ENCODE measurements around the gene PAF1.

The PAF1 gene

GRCh38 chr19:39359026-39359425 lies 31.9 kb downstream of the PAF1 start:
- Histone ChIP-seq H3K4me3 (ENCODE audit: low read length) (no peak overlapping the region), H3K36me3 (ENCODE audit: insufficient read depth, low read length) (peaks cover 87% of the 10 kb centered on the region), H3K9me3 (ENCODE audit: low read length) (no peaks in the 10 kb centered on the region), H3K27me3 (ENCODE audit: insufficient read depth, low read length) (no peaks in the 10 kb centered on the region), H3K4me1 (ENCODE audit: insufficient read depth, low read length) (no peaks in the 10 kb centered on the region), H2AFZ (ENCODE audit: low read depth, low read length) (no peak overlapping the region)

DNA sequence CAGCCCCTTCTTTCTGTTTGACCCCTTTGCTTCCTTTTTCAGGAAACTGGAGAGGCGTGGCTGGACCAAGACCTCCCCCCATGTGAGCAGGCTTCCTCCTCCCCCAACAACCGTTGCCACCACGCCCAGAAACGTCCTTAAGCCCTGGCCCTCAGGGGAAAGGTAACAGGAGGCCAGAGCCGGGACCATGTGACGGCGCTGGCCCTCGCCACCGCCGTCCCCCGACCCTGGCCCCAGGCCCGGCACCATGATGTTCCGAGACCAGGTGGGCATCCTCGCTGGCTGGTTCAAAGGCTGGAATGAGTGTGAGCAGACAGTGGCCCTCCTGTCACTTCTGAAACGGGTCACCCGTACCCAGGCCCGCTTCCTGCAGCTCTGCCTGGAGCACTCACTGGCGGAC lies 34.3 kb downstream of the PAF1 start:
- H3K9me3 ChIP-seq (ENCODE audit: low read length) = no peaks in the 10 kb centered on the region
- H3K27me3 ChIP-seq (ENCODE audit: insufficient read depth, low read length) = no peaks in the 10 kb centered on the region
- no peak overlapping the region for H3K4me3 ChIP-seq (ENCODE audit: low read length)
- H3K36me3 ChIP-seq (ENCODE audit: insufficient read depth, low read length) = peaks cover 86% of the 10 kb centered on the region
- H2AFZ ChIP-seq (ENCODE audit: low read depth, low read length) = no peak overlapping the region
- no peaks in the 10 kb centered on the region for H3K4me1 ChIP-seq (ENCODE audit: insufficient read depth, low read length)

DNA sequence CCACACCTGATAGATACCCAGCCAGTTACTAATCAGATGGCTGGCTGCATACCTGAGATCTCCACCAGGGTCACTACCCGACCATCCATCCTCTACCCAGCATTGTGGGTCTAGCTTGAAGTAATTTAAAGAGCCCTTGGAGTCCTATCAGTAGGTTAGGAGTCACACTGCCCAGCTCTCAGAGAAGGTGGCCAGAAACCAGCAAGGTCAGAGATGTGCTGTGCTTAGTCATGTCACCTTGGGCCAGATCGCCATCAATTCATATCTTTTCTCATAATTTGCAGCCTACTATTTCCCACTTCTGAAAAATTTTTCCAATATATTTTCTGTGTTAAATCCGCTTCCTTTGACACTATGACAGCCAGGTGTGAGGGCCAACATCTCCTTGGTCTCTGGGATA lies 34.8 kb downstream of the PAF1 start:
- Histone ChIP-seq H2AFZ (ENCODE audit: low read depth, low read length) (no peak overlapping the region), H3K27me3 (ENCODE audit: insufficient read depth, low read length) (no peaks in the 10 kb centered on the region), H3K4me1 (ENCODE audit: insufficient read depth, low read length) (no peaks in the 10 kb centered on the region), H3K36me3 (ENCODE audit: insufficient read depth, low read length) (peaks cover 91% of the 10 kb centered on the region), H3K9me3 (ENCODE audit: low read length) (no peaks in the 10 kb centered on the region), H3K4me3 (ENCODE audit: low read length) (no peak overlapping the region)

- H3K9me3 ChIP-seq (ENCODE audit: low read length) = no peaks in the 10 kb centered on the region
- peaks cover 83% of the 10 kb centered on the region for H3K36me3 ChIP-seq (ENCODE audit: insufficient read depth, low read length)
Observed at GRCh38 chr19:39355253-39355652, 35.7 kb downstream of the PAF1 start.

GRCh38 chr19:39352381-39353255 lies 38.3 kb downstream of the PAF1 start:
- Histone ChIP-seq H3K36me3 (ENCODE audit: insufficient read depth, low read length) (peaks cover 82% of the 10 kb centered on the region), H3K27me3 (ENCODE audit: insufficient read depth, low read length) (no peaks in the 10 kb centered on the region), H3K9me3 (ENCODE audit: low read length) (no peaks in the 10 kb centered on the region), H2AFZ (ENCODE audit: low read depth, low read length) (no peak overlapping the region), H3K4me3 (ENCODE audit: low read length) (no peak overlapping the region), H3K4me1 (ENCODE audit: insufficient read depth, low read length) (no peaks in the 10 kb centered on the region)

More at GRCh38 chr19:39355253-39355652, 35.7 kb downstream of the PAF1 start:
- H3K4me1 ChIP-seq (ENCODE audit: insufficient read depth, low read length) = no peaks in the 10 kb centered on the region
- H3K4me3 ChIP-seq (ENCODE audit: low read length) = no peak overlapping the region
- no peak overlapping the region for H2AFZ ChIP-seq (ENCODE audit: low read depth, low read length)
- no peaks in the 10 kb centered on the region for H3K27me3 ChIP-seq (ENCODE audit: insufficient read depth, low read length)

DNA sequence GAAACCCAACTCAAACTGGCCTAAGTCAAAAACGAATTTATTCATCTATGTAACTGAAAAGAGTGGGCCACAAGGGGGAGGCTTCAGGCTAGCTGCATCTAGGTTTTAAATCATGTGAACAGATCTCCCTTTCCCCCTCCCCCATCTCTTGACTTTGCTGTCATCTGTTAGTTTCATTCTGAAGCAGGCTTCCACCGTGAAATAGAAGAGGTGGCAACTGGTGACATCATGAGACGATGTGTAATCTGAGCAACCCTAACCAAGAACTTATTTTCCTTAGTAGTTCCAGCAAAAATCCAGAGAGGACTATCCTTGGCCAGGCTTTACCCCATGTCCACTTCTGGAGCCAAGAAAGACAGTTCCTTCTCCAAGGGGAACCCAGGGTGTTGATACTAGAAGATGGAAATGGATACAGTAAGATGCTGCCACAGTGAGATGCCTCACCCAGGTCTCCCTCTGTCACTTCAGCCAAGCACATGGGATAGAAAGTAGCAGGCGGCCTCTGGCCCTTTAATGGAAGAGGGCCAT lies 39.3 kb downstream of the PAF1 start:
- H3K36me3 ChIP-seq (ENCODE audit: insufficient read depth, low read length) = peaks cover 77% of the 10 kb centered on the region
- no peak overlapping the region for H3K4me3 ChIP-seq (ENCODE audit: low read length)

DNA sequence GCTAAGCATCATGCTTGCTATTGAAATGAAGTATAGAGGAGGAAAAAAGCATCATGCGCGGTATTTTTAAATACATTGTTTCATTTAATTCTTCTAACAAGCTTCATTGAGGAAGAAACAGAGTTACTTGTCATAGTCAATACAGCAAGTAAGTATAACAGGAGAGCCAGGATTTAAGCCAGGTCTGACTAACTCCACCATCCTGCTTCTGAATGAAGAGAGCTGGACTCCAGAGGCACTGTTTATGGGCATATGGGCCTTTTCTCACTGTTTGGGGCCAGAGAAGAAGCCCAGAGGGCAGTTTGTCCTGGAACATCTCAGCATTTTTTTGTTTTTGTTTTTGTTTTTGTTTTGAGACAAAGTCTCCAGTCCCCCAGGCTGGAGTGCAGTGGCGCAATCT lies 40.8 kb downstream of the PAF1 start:
- Histone ChIP-seq H3K27me3 (ENCODE audit: insufficient read depth, low read length) (no peaks in the 10 kb centered on the region), H3K36me3 (ENCODE audit: insufficient read depth, low read length) (peaks cover 78% of the 10 kb centered on the region), H3K4me1 (ENCODE audit: insufficient read depth, low read length) (no peaks in the 10 kb centered on the region), H2AFZ (ENCODE audit: low read depth, low read length) (no peak overlapping the region), H3K4me3 (ENCODE audit: low read length) (no peak overlapping the region), H3K9me3 (ENCODE audit: low read length) (no peaks in the 10 kb centered on the region)

More for the DNA sequence above, 39.3 kb downstream of the PAF1 start:
- no peaks in the 10 kb centered on the region for H3K27me3 ChIP-seq (ENCODE audit: insufficient read depth, low read length)
- no peaks in the 10 kb centered on the region for H3K9me3 ChIP-seq (ENCODE audit: low read length)
- no peaks in the 10 kb centered on the region for H3K4me1 ChIP-seq (ENCODE audit: insufficient read depth, low read length)
- H2AFZ ChIP-seq (ENCODE audit: low read depth, low read length) = no peak overlapping the region

DNA sequence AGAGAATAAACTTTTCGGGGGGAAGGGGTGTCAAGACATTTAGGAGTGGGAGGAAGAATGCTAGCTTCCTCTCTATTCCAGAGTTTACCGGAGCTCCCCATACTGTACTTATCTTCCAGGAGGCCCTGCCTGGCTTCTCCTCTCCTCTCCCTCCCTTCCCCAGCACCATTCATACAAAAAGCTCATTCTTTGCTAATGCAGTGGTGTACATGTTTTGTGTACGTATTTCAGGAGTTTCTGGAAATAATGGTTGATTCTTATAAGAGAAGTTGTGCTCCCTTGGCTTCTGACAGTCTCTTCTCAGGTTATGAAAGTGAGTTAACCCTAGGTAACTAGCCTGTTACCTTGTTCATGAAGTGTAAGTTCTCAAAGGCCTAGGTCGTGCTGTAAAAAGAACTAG lies 41.6 kb downstream of the PAF1 start:
- H3K4me1 ChIP-seq (ENCODE audit: insufficient read depth, low read length) = no peaks in the 10 kb centered on the region
- no peaks in the 10 kb centered on the region for H3K27me3 ChIP-seq (ENCODE audit: insufficient read depth, low read length)
- H3K9me3 ChIP-seq (ENCODE audit: low read length) = no peaks in the 10 kb centered on the region
- no peak overlapping the region for H2AFZ ChIP-seq (ENCODE audit: low read depth, low read length)
- peaks cover 76% of the 10 kb centered on the region for H3K36me3 ChIP-seq (ENCODE audit: insufficient read depth, low read length)
- no peak overlapping the region for H3K4me3 ChIP-seq (ENCODE audit: low read length)

GRCh38 chr19:39347332-39348164 lies 43.4 kb downstream of the PAF1 start:
- H3K4me3 ChIP-seq (ENCODE audit: low read length) = no peak overlapping the region
- no peaks in the 10 kb centered on the region for H3K27me3 ChIP-seq (ENCODE audit: insufficient read depth, low read length)
- H2AFZ ChIP-seq (ENCODE audit: low read depth, low read length) = no peak overlapping the region
- H3K36me3 ChIP-seq (ENCODE audit: insufficient read depth, low read length) = peaks cover 61% of the 10 kb centered on the region
- peaks cover 10% of the 10 kb centered on the region for H3K4me1 ChIP-seq (ENCODE audit: insufficient read depth, low read length)
- no peaks in the 10 kb centered on the region for H3K9me3 ChIP-seq (ENCODE audit: low read length)

DNA sequence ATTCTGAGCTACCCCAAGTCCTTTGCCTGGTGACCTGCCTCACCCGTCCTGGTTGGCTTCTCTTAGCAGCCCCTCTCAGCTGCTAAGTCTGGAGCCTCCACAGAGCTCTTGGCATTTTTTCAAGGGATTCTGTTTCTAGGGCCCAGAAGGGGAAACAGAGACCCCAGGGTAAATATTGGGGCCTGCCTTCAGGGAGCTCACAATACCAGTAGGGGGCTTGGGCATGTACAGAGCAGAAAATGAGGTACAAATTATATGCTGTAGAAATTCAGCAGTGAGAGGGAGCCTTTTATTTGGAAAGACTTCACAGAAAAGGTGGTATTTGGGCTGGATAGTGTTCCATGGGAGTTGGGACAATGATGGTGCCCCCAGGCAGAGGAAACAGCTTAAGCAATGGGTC lies 45.0 kb downstream of the PAF1 start:
- peaks cover 12% of the 10 kb centered on the region for H3K4me1 ChIP-seq (ENCODE audit: insufficient read depth, low read length)
- H3K27me3 ChIP-seq (ENCODE audit: insufficient read depth, low read length) = no peaks in the 10 kb centered on the region
- peaks cover 46% of the 10 kb centered on the region for H3K36me3 ChIP-seq (ENCODE audit: insufficient read depth, low read length)
- no peaks in the 10 kb centered on the region for H3K9me3 ChIP-seq (ENCODE audit: low read length)
- no peak overlapping the region for H3K4me3 ChIP-seq (ENCODE audit: low read length)
- H2AFZ ChIP-seq (ENCODE audit: low read depth, low read length) = no peak overlapping the region

DNA sequence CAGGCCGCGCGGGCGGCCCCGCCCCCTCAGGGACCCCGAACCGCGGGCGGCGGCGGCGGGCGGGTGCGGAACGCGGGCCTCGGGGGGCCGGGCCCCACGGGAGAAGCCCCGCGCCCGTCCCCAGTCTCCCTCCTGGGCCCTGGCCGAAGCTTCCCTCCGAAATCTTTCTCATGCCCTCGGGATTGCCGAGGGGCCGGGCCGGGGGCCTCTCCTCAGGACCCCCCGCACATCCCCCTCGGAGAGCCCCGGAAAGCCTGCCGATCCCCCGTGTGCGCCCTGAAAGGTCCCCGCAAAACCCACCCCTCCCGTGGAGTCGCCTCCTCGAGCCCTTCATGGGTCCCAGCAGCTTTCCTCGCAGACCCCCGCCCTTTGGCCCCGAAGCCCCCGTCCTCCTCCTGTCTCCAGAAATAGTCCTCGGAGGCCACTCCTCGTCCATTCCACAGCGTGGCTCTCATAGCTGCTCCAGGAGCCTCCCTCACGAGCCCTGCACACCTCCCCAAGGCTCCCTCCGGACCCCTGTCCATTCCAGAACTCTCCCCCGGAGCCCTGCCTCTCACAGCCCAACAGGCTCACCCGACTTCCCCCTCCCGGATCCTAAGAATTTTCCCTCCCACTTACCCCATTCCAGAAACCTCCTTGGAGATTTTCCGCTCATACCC lies 48.1 kb downstream of the PAF1 start:
- no peak overlapping the region for H2AFZ ChIP-seq (ENCODE audit: low read depth, low read length)
- peak overlapping the region; percentile 84 for H3K4me3 ChIP-seq (ENCODE audit: low read length)
- H3K27me3 ChIP-seq (ENCODE audit: insufficient read depth, low read length) = no peaks in the 10 kb centered on the region
- H3K9me3 ChIP-seq (ENCODE audit: low read length) = no peaks in the 10 kb centered on the region
- H3K4me1 ChIP-seq (ENCODE audit: insufficient read depth, low read length) = peaks cover 15% of the 10 kb centered on the region
- H3K36me3 ChIP-seq (ENCODE audit: insufficient read depth, low read length) = peaks cover 26% of the 10 kb centered on the region

GRCh38 chr19:39341719-39342604 lies 48.9 kb downstream of the PAF1 start, which contains the start of gene SAMD4B:
Gene SAMD4B (plus strand): TSS chr19:39342421. CDS start chr19:39356894, 14,473 bp downstream.
- H3K9me3 ChIP-seq (ENCODE audit: low read length) = no peaks in the 10 kb centered on the region
- H3K4me1 ChIP-seq (ENCODE audit: insufficient read depth, low read length) = peaks cover 15% of the 10 kb centered on the region
- H3K27me3 ChIP-seq (ENCODE audit: insufficient read depth, low read length) = no peaks in the 10 kb centered on the region
- H2AFZ ChIP-seq (ENCODE audit: low read depth, low read length) = peak within 1 kb of the TSS; percentile 29
- peak within 1 kb of the TSS; percentile 84 for H3K4me3 ChIP-seq (ENCODE audit: low read length)
- peaks cover 20% of the 10 kb centered on the region for H3K36me3 ChIP-seq (ENCODE audit: insufficient read depth, low read length)

Measured in neuron (in vitro differentiated cells).